ENCODE results near the gene BEND6. TPM values are rescaled to one million over a fixed set of nuclear protein-coding genes. Genes with fewer than 3 reads are reported as not detected.
A peak's percentile ranks its signal among the peaks of the same experiment; 100 is the strongest.

Gene BEND6
- total and polyA plus RNA-seq, 2 of the 4 experiments (the other 2 are of a cell fraction): 4.1 to 9.7 TPM

DNA sequence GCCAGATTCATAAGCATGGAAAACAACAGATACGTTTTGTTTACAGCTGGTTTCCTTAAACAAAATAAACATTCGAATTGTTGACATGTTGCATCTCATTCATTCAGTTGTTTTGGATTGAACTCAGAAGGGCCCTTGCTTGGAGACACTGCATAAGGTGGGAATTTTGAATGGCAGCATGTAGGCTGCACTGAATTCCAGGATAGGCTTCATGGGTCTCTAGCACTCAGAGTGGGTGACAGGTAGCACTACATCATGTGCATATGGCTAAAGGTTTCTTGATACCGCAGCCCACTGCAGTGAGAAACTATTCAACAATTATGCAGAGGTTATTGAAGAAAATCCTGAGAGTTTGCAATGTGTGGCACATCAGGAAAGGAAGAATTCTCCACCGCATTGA is 1.6 kb downstream of the BEND6 start:
- peaks cover 15 to 57% of the 10 kb centered on the region in 2 experiments for H3K79me1 ChIP-seq (ENCODE audit: low read depth in 1 of 2, low read length in 2 of 2)
- H2BK15ac ChIP-seq (ENCODE audit: low read depth, low read length): no peak overlapping the region
- H3K27ac ChIP-seq (ENCODE audit: insufficient read depth, low read length): no peak overlapping the region
- H3K56ac ChIP-seq (ENCODE audit: extremely low read depth, insufficient read depth, low read length): no peak overlapping the region
- no peak overlapping the region for H3K9ac ChIP-seq (ENCODE audit: low read depth, low read length)
- no peak overlapping the region for H3K4me3 ChIP-seq (ENCODE audit: insufficient read depth, low read depth, low read length)
- H3K9me1 ChIP-seq (ENCODE audit: insufficient read depth, low read length): no peaks in the 10 kb centered on the region
- peak overlapping the region; percentile 18 for H3K23ac ChIP-seq (ENCODE audit: low read depth, low read length)
- no peak overlapping the region for H3K4ac ChIP-seq (ENCODE audit: low read depth, low read length)
- no peak overlapping the region for H2AFZ ChIP-seq (replicated peaks; ENCODE audit: low read length, poor library complexity)
- BruUV-seq (replicated peaks): no TSS peak
- H3K4me2 ChIP-seq (ENCODE audit: low read depth, low read length): 0 out of 2 replicates have a peak overlapping the region, but pooled peaks have one; percentile 22
- H3K18ac ChIP-seq (ENCODE audit: low read depth, low read length): no peak overlapping the region
- H3K36me3 ChIP-seq (ENCODE audit: control insufficient read depth, insufficient read depth, low read length): no peaks in the 10 kb centered on the region
- ChIA-PET CTCF (interaction anchor here (0.6 kb wide), 1 partner anchor 65 kb away, joined by 3 read pairs; no protein-coding TSS in a partner anchor), POLR2A (ENCODE audit: unreplicated experiment) (interaction anchor here (0.6 kb wide), 1 partner anchor 29 kb away, joined by 4 read pairs; no protein-coding TSS in a partner anchor)
- no peaks in the 10 kb centered on the region for H3K27me3 ChIP-seq (ENCODE audit: control insufficient read depth, insufficient read depth, low read length)
- no peak overlapping the region for H2BK120ac ChIP-seq (ENCODE audit: low read depth, low read length)
- in situ Hi-C loops (cut with MboI; ENCODE audit: low sequenced_read_pairs) (no loop called here), intact Hi-C loops (cut with micrococcal nuclease) (loop anchor here (5.0 to 10.0 kb wide), 2 partner anchors 216 to 312 kb away; partner anchors contain the start of genes BAG2 and DST), dilution Hi-C loops (cut with HindIII; ENCODE audit: low sequenced_read_pairs, unreplicated experiment) (no loop called here)
- no peak overlapping the region for H2AK5ac ChIP-seq (ENCODE audit: low read depth, low read length)
- peaks cover 10% of the 10 kb centered on the region for H3K4me1 ChIP-seq (ENCODE audit: control insufficient read depth, insufficient read depth, low read length)
- H4K5ac ChIP-seq (ENCODE audit: low read depth, low read length): no peak overlapping the region
- H2BK20ac ChIP-seq (ENCODE audit: low read depth, low read length): no peak overlapping the region
- H4K8ac ChIP-seq (ENCODE audit: low read depth in 2 of 2, low read length in 2 of 2): no peak overlapping the region
- no peak for TF ChIP-seq BHLHE40 (IDR thresholded peaks at IDR 0.05; ENCODE audit: low read depth, low read length)
- TF ChIP-seq RAD21 (IDR thresholded peaks at IDR 0.05; ENCODE audit: low read length): no peak
- TF ChIP-seq MAZ (IDR thresholded peaks at IDR 0.05; ENCODE audit: borderline replicate concordance, low read depth, low read length): no peak
- no peak for TF ChIP-seq RFX5 (IDR thresholded peaks at IDR 0.05; ENCODE audit: low read depth, low read length)
- no peak for TF ChIP-seq POLR2A (IDR thresholded peaks at IDR 0.05; ENCODE audit: low read depth, low read length)
- TF ChIP-seq CHD1 (IDR thresholded peaks at IDR 0.05; ENCODE audit: low read depth, low read length): no peak
- TF ChIP-seq CTCF (conservative IDR thresholded peaks at IDR 0.05; ENCODE audit: low read depth, low read length): no peak
- no peak for TF ChIP-seq NFE2L2 (IDR thresholded peaks at IDR 0.05; ENCODE audit: low read depth, low read length)
- DNase-seq: no peak
- H3K9me3 ChIP-seq (ENCODE audit: control insufficient read depth, insufficient read depth, low read length): no peaks in the 10 kb centered on the region
- H4K20me1 ChIP-seq (ENCODE audit: insufficient read depth, low read length): no peaks in the 10 kb centered on the region; the same call in 1 of the 2 replicates
- no peak overlapping the region for H3K14ac ChIP-seq (replicated peaks; ENCODE audit: low read depth, low read length)
- no peak overlapping the region for H2BK5ac ChIP-seq (ENCODE audit: low read depth, low read length, poor library complexity, severe bottlenecking)
- no peak for ATAC-seq (ENCODE audit: low read depth)
- no peak overlapping the region for H2AK9ac ChIP-seq (replicated peaks; ENCODE audit: low read depth, low read length, poor library complexity)
- H4K91ac ChIP-seq (ENCODE audit: insufficient read depth, low read depth, low read length): no peak overlapping the region
- no CpG with 5 or more reads among the region's 4 CpGs for WGBS, 2 experiments (ENCODE audit: extremely low coverage in 2 of 2, insufficient read length in 1 of 2)

Data from IMR-90 (cell line).